ENCODE data around the gene TMEM150B. TPM values are rescaled to one million over a fixed set of nuclear protein-coding genes. Genes with fewer than 3 reads are reported as not detected.

TMEM150B gene
- polyA plus RNA-seq, 3 donors, result 10.1 to 65.6 (median 11.2) TPM

DNA sequence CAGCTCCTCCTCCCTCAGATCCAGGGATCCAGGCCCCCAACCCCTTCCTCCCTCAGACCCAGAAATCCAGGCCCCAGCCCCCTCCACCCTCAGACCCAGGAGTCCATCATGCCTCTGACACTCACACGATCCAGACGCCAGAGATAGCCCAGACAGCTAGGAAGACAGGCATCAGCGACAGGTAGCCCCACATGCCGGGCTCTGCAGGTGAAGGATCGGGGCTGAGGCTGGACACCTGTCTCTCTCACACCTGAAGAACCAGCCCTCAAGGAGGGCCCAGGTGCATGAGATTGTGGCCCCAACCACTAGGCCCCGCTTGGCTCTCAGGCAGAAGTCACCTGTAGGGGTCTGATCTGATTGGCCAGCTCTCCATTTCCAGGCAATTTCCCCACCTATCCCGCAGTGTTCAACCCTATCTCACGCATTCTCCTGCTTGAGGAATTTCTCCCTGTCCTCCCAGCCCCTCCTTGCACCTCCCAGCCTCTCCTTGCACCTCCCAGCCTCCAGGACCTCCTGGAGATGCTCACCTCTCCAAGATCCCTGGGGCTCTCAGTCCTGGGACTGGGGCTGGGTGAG is 4.2 kb downstream of the TMEM150B start:
- peaks cover 41% of the 10 kb centered on the region for H3K79me2 ChIP-seq (ENCODE audit: insufficient read depth, low read length)
- no peak overlapping the region for H2AFZ ChIP-seq (ENCODE audit: insufficient read depth, low read depth, low read length, poor library complexity, severe bottlenecking)
- no peaks in the 10 kb centered on the region for H3K27me3 ChIP-seq (ENCODE audit: control insufficient read depth in 2 of 2, insufficient read depth in 2 of 2, low read length in 2 of 2)
- peak overlapping the region; percentile 53 for H3K9ac ChIP-seq (ENCODE audit: insufficient read depth, low read length, poor library complexity, severe bottlenecking)
- WGBS (ENCODE audit: insufficient coverage), result 91% methylated on average over 6 of the region's 8 CpGs
- H3K4me1 ChIP-seq (ENCODE audit: control insufficient read depth in 1 of 2, insufficient read depth in 2 of 2, low read length in 2 of 2), result peaks cover 42 to 52% of the 10 kb centered on the region in 2 donors
- Mint-ChIP-seq H3K4me3 (peak overlapping the region in 1 of 2 donors; percentile 95), H3K27me3 (ENCODE audit: low read depth in 3 of 3) (peaks cover 0 to 1% (median 0%) of the 10 kb centered on the region in 3 donors), H3K27ac (peak overlapping the region in 4 of 7 donors; percentile 10 to 96 (median 65)), H3K4me1 (peaks cover 45% of the 10 kb centered on the region), H3K9me3 (peaks cover 0 to 2% (median 0%) of the 10 kb centered on the region in 7 donors), H3K36me3 (peaks cover 42 to 68% of the 10 kb centered on the region in 2 donors)
- intact Hi-C loops (cut with micrococcal nuclease), result loop anchor here in 1 of 2 donors (5.0 kb wide), 1 partner anchor 61 kb away; the partner anchor contains the start of gene TMEM238
- H3K36me3 ChIP-seq (replicated peaks in 1 of 2; ENCODE audit: control insufficient read depth in 1 of 2, insufficient read depth in 2 of 2, low read length in 2 of 2), result peaks cover 31 to 46% of the 10 kb centered on the region in 2 donors
- peak overlapping the region in 1 of 3 experiments; percentile 77 for H3K4me3 ChIP-seq (replicated peaks in 1 of 3; ENCODE audit: low read depth in 2 of 3, low read length in 3 of 3)
- no peak for DNase-seq
- H3K9me3 ChIP-seq (replicated peaks in 1 of 2; ENCODE audit: control insufficient read depth in 1 of 2, insufficient read depth in 1 of 2, low read length in 2 of 2), result no peaks in the 10 kb centered on the region
- H3K27ac ChIP-seq (ENCODE audit: low read depth in 1 of 2, low read length in 2 of 2), result peak overlapping the region in 1 of 2 donors; percentile 73
- H4K20me1 ChIP-seq (ENCODE audit: insufficient read depth, low read length), result peaks cover 47% of the 10 kb centered on the region
- H3K4me2 ChIP-seq (replicated peaks; ENCODE audit: extremely low read depth, low read length, poor library complexity, severe bottlenecking), result peak overlapping the region; percentile 77
- TF ChIP-seq, protein P1, sequence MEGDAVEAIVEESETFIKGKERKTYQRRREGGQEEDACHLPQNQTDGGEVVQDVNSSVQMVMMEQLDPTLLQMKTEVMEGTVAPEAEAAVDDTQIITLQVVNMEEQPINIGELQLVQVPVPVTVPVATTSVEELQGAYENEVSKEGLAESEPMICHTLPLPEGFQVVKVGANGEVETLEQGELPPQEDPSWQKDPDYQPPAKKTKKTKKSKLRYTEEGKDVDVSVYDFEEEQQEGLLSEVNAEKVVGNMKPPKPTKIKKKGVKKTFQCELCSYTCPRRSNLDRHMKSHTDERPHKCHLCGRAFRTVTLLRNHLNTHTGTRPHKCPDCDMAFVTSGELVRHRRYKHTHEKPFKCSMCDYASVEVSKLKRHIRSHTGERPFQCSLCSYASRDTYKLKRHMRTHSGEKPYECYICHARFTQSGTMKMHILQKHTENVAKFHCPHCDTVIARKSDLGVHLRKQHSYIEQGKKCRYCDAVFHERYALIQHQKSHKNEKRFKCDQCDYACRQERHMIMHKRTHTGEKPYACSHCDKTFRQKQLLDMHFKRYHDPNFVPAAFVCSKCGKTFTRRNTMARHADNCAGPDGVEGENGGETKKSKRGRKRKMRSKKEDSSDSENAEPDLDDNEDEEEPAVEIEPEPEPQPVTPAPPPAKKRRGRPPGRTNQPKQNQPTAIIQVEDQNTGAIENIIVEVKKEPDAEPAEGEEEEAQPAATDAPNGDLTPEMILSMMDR (IDR thresholded peaks at IDR 0.05), result no peak

DNA sequence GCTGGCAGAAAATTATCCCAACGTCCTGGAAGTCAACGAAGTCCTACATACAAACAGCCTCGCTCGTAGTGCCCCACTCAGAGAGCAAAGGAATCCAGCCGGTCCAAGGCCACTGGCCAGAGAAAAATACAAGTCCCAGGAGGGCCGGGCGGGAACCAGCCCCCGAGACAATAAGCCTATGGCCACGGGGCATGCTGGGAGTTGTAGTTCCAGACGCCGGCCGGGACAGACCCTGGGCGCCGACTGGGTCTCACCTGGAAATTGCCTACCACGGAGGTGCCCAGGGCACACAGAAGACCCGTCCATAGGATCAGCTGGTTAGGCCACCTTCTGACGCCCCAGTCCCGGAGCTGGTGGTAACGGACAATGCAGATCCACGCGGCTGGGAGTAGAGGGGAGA is 5.4 kb downstream of the TMEM150B start:
- peaks cover 47 to 79% of the 10 kb centered on the region in 2 donors for H3K36me3 Mint-ChIP-seq

More for the DNA sequence above, 5.4 kb downstream of the TMEM150B start:
- Histone ChIP-seq H3K4me3 (replicated peaks in 1 of 3; ENCODE audit: low read depth in 2 of 3, low read length in 3 of 3) (no peak overlapping the region), H3K9me3 (replicated peaks in 1 of 2; ENCODE audit: control insufficient read depth in 1 of 2, insufficient read depth in 1 of 2, low read length in 2 of 2) (no peaks in the 10 kb centered on the region), H4K20me1 (ENCODE audit: insufficient read depth, low read length) (peaks cover 53% of the 10 kb centered on the region), H3K4me2 (replicated peaks; ENCODE audit: extremely low read depth, low read length, poor library complexity, severe bottlenecking) (no peak overlapping the region), H3K9ac (ENCODE audit: insufficient read depth, low read length, poor library complexity, severe bottlenecking) (no peak overlapping the region), H3K4me1 (ENCODE audit: control insufficient read depth in 1 of 2, insufficient read depth in 2 of 2, low read length in 2 of 2) (peaks cover 35 to 42% of the 10 kb centered on the region in 2 donors), H3K27ac (ENCODE audit: low read depth in 1 of 2, low read length in 2 of 2) (no peak overlapping the region), H2AFZ (ENCODE audit: insufficient read depth, low read depth, low read length, poor library complexity, severe bottlenecking) (no peak overlapping the region), H3K27me3 (ENCODE audit: control insufficient read depth in 2 of 2, insufficient read depth in 2 of 2, low read length in 2 of 2) (no peaks in the 10 kb centered on the region), H3K79me2 (ENCODE audit: insufficient read depth, low read length) (peaks cover 37% of the 10 kb centered on the region), H3K36me3 (replicated peaks in 1 of 2; ENCODE audit: control insufficient read depth in 1 of 2, insufficient read depth in 2 of 2, low read length in 2 of 2) (peaks cover 36 to 53% of the 10 kb centered on the region in 2 donors)
- intact Hi-C loops (cut with micrococcal nuclease), result loop anchor here in 1 of 2 donors (5.0 kb wide), 1 partner anchor 63 kb away; the partner anchor contains the start of gene TMEM238
- Mint-ChIP-seq H3K27ac (peak overlapping the region in 1 of 7 donors; percentile 66), H3K4me3 (no peak overlapping the region), H3K9me3 (peaks cover 0 to 2% (median 0%) of the 10 kb centered on the region in 7 donors), H3K4me1 (peaks cover 36% of the 10 kb centered on the region), H3K27me3 (ENCODE audit: low read depth in 3 of 3) (peaks cover 0 to 1% (median 0%) of the 10 kb centered on the region in 3 donors)
- TF ChIP-seq, protein P1 (IDR thresholded peaks at IDR 0.05), result no peak
- no peak for DNase-seq
- WGBS (ENCODE audit: insufficient coverage), result 92% methylated on average over 19 of the region's 21 CpGs

Measured in CD14-positive monocyte (primary cell).